ENCODE data around the gene SELE.

DNA sequence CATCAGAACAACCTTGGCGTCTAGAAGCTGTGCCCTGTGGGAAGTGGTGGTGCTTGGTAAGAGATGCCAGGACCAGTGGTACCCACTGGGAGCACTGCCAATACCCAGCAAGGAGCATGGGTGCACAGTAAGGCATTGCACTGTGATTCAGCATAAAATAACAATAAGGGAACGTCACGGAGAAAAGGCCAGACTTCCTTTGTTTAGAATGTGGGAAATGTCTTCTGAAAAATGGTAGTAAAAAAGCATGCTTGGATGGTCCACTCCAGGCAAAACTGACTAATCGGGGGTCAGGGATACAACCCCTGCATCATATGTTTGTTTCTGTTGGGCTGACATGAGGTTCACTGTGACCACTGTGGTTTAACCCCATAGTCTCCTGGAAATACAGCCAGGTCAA lies 46.1 kb upstream of the SELE start:
- TF ChIP-seq, protein P1, sequence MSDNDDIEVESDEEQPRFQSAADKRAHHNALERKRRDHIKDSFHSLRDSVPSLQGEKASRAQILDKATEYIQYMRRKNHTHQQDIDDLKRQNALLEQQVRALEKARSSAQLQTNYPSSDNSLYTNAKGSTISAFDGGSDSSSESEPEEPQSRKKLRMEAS (IDR thresholded peaks at IDR 0.05; ENCODE audit: low read depth, low read length) = no peak
- TF ChIP-seq POLR2A (IDR thresholded peaks at IDR 0.05; ENCODE audit: extremely low read depth, insufficient read length) = no peak
- TF ChIP-seq, protein P2, sequence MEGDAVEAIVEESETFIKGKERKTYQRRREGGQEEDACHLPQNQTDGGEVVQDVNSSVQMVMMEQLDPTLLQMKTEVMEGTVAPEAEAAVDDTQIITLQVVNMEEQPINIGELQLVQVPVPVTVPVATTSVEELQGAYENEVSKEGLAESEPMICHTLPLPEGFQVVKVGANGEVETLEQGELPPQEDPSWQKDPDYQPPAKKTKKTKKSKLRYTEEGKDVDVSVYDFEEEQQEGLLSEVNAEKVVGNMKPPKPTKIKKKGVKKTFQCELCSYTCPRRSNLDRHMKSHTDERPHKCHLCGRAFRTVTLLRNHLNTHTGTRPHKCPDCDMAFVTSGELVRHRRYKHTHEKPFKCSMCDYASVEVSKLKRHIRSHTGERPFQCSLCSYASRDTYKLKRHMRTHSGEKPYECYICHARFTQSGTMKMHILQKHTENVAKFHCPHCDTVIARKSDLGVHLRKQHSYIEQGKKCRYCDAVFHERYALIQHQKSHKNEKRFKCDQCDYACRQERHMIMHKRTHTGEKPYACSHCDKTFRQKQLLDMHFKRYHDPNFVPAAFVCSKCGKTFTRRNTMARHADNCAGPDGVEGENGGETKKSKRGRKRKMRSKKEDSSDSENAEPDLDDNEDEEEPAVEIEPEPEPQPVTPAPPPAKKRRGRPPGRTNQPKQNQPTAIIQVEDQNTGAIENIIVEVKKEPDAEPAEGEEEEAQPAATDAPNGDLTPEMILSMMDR (IDR thresholded peaks at IDR 0.05; ENCODE audit: low read depth, low read length) = no peak

Measured in NB4 (cell line).